Cortex of kidney (tissue), 1 donor: ENCODE results near the gene HS3ST2.

Source experiments
- DNase-seq: peaks from one replicate; lab custom pipeline; 2025; lab: John Stamatoyannopoulos, UW

Gene HS3ST2

GRCh38 chr16:22813948-22814710 lies at the start of gene HS3ST2:
Gene HS3ST2 (plus strand): TSS chr16:22814162. CDS start chr16:22814611, 449 bp downstream.
- DNase-seq: no peak

- DNase-seq: no peak
Measured at GRCh38 chr16:22764662-22765327, 49.2 kb upstream of the HS3ST2 start.

GRCh38 chr16:22765479-22765878 lies 48.5 kb upstream of the HS3ST2 start:
- DNase-seq: no peak

- DNase-seq: no peak
Measured at GRCh38 chr16:22770866-22771265, 43.1 kb upstream of the HS3ST2 start.

GRCh38 chr16:22771551-22771950 lies 42.4 kb upstream of the HS3ST2 start:
- DNase-seq: no peak

GRCh38 chr16:22775220-22775922 lies 38.6 kb upstream of the HS3ST2 start:
- no peak for DNase-seq

GRCh38 chr16:22781480-22781879 lies 32.5 kb upstream of the HS3ST2 start:
- no peak for DNase-seq

- no peak for DNase-seq
Measured at GRCh38 chr16:22782314-22782713, 31.6 kb upstream of the HS3ST2 start.

- no peak for DNase-seq
Measured at GRCh38 chr16:22784690-22785214, 29.2 kb upstream of the HS3ST2 start.

GRCh38 chr16:22785552-22785951 lies 28.4 kb upstream of the HS3ST2 start:
- no peak for DNase-seq

- DNase-seq: no peak
Measured at GRCh38 chr16:22786284-22786683, 27.7 kb upstream of the HS3ST2 start.

- no peak for DNase-seq
Measured at GRCh38 chr16:22786691-22787090, 27.3 kb upstream of the HS3ST2 start.

GRCh38 chr16:22787466-22788192 lies 26.3 kb upstream of the HS3ST2 start:
- no peak for DNase-seq

GRCh38 chr16:22788193-22788530 lies 25.8 kb upstream of the HS3ST2 start:
- no peak for DNase-seq

GRCh38 chr16:22789281-22789945 lies 24.5 kb upstream of the HS3ST2 start:
- no peak for DNase-seq

GRCh38 chr16:22797551-22797950 lies 16.4 kb upstream of the HS3ST2 start:
- DNase-seq: no peak

- DNase-seq: no peak
Measured at GRCh38 chr16:22799113-22799512, 14.8 kb upstream of the HS3ST2 start.

- DNase-seq: no peak
Measured at GRCh38 chr16:22804893-22805292, 9.1 kb upstream of the HS3ST2 start.

GRCh38 chr16:22805326-22805725 lies 8.6 kb upstream of the HS3ST2 start:
- DNase-seq: no peak

GRCh38 chr16:22806811-22807210 lies 7.2 kb upstream of the HS3ST2 start:
- no peak for DNase-seq

GRCh38 chr16:22810226-22810625 lies 3.7 kb upstream of the HS3ST2 start:
- no peak for DNase-seq
